ENCODE measurements around the gene PROX1. TPM values are rescaled to one million over a fixed set of nuclear protein-coding genes. Genes with fewer than 3 reads are reported as not detected.

Gene PROX1
- total RNA-seq, 2 donors from 2014 or later, result not detected

- H3K9me3 ChIP-seq (ENCODE audit: control insufficient read depth, low read length, poor library complexity, severe bottlenecking), result no peaks in the 10 kb centered on the region
- no peak for DNase-seq
- peaks cover 29% of the 10 kb centered on the region for H3K27me3 Mint-ChIP-seq
- H3K4me1 Mint-ChIP-seq, result no peaks in the 10 kb centered on the region
- H3K27ac Mint-ChIP-seq, result no peak overlapping the region
- no peak for ATAC-seq
- no peaks in the 10 kb centered on the region for H3K36me3 Mint-ChIP-seq (ENCODE audit: low read depth)
- no peak overlapping the region for H3K4me3 Mint-ChIP-seq
Measured at GRCh38 chr1:214026985-214027384, 39.2 kb downstream of the PROX1 start.

DNA sequence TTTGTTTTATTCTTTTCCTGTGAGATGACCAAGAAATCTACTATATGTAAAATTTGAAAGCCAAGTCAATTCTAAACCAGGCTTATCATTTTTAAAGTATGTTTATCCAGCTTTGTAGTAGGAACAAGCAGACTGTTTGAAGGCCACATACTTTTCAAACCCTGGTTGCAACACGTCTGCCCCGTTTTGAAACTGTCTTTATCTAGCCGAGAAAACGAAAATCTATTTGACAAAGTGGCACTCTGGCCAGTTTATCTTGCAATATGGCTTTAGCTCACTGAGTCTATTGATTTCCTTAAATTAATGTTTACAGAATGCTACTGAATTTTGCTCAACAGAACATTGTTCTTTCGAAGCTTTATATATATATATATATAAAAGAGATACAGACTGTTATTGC, 39.7 kb downstream of the PROX1 start:
- H3K27ac Mint-ChIP-seq, result no peak overlapping the region
- no peak overlapping the region for H3K4me3 Mint-ChIP-seq
- no peaks in the 10 kb centered on the region for H3K36me3 Mint-ChIP-seq (ENCODE audit: low read depth)
- DNase-seq (no peak), ATAC-seq (no peak)
- peaks cover 30% of the 10 kb centered on the region for H3K27me3 Mint-ChIP-seq
- no peaks in the 10 kb centered on the region for H3K9me3 ChIP-seq (ENCODE audit: control insufficient read depth, low read length, poor library complexity, severe bottlenecking)
- no peaks in the 10 kb centered on the region for H3K4me1 Mint-ChIP-seq

DNA sequence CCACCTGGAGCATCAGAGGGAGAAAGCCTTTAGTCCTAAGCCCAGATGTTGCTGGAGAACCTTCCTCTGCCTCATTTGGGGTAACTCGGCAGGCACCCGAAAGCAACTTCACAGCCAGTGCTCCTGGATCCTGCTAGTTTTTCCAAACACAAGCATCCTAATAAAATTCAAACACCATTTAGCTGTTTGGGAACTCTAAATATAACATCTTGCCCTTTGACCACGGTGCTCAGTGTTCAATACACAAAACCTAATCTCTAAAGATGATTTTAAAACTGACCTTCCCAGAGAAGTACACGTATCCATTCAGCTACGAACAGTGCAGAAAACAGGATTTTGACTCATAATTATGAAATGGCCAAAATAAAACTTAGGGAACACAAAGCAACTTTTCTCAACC, 40.3 kb downstream of the PROX1 start:
- H3K4me3 Mint-ChIP-seq, result no peak overlapping the region
- no peak overlapping the region for H3K27ac Mint-ChIP-seq
- no peaks in the 10 kb centered on the region for H3K9me3 ChIP-seq (ENCODE audit: control insufficient read depth, low read length, poor library complexity, severe bottlenecking)
- peaks cover 30% of the 10 kb centered on the region for H3K27me3 Mint-ChIP-seq
- ATAC-seq (no peak), DNase-seq (no peak)
- H3K36me3 Mint-ChIP-seq (ENCODE audit: low read depth), result no peaks in the 10 kb centered on the region
- H3K4me1 Mint-ChIP-seq, result no peaks in the 10 kb centered on the region

GRCh38 chr1:214028649-214029406, 41.1 kb downstream of the PROX1 start:
- no peak for DNase-seq
- no peak for ATAC-seq
- Mint-ChIP-seq H3K27me3 (peaks cover 30% of the 10 kb centered on the region), H3K36me3 (ENCODE audit: low read depth) (no peaks in the 10 kb centered on the region), H3K4me1 (no peaks in the 10 kb centered on the region), H3K4me3 (no peak overlapping the region), H3K27ac (no peak overlapping the region)
- no peaks in the 10 kb centered on the region for H3K9me3 ChIP-seq (ENCODE audit: control insufficient read depth, low read length, poor library complexity, severe bottlenecking)

DNA sequence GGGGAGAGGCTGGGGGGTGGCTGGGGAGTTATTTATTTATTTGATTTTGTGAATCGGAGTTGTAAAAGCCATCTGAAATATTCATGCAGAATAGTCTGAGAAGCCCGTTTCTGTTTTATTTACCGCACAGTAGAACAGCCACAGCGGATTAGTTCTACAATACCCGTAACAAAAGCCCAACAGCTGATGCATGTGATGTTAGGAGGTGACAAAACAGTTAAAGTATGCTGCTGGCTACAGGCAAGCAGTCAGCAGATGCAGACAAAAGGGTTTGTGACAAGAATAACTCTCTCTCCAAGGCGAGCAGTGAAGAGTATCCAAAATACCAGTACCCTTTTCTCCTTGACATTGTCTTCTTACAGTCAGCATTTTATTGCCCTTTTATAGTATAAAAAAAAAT, 42.0 kb downstream of the PROX1 start:
- H3K4me1 Mint-ChIP-seq, result no peaks in the 10 kb centered on the region

DNA sequence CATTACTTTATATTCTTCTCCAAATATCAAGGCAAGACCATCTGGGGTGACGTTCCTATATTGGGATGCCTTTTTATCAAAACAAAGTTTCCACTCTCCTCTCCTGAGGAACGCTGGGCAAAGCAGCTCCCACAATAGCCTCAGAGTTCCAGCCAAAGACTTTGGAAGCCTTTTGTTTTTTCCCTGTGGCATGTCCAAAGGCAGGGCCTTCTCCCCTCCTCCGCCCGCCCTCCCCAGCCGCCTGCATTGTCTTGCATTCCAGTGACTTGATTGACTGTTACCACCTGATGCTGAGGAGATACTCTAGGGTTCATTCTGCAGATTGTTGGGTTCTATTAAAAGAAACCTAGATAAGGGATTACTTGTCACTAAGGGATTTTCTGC, 43.5 kb downstream of the PROX1 start:
- no peaks in the 10 kb centered on the region for H3K4me1 Mint-ChIP-seq
- no peaks in the 10 kb centered on the region for H3K9me3 ChIP-seq (ENCODE audit: control insufficient read depth, low read length, poor library complexity, severe bottlenecking)
- H3K27ac Mint-ChIP-seq, result no peak overlapping the region
- DNase-seq, result no peak
- ATAC-seq, result no peak
- H3K4me3 Mint-ChIP-seq, result no peak overlapping the region
- peaks cover 30% of the 10 kb centered on the region for H3K27me3 Mint-ChIP-seq
- H3K36me3 Mint-ChIP-seq (ENCODE audit: low read depth), result no peaks in the 10 kb centered on the region

More for the DNA sequence above, 42.0 kb downstream of the PROX1 start:
- ATAC-seq, result no peak
- Mint-ChIP-seq H3K27me3 (peaks cover 30% of the 10 kb centered on the region), H3K4me3 (no peak overlapping the region), H3K27ac (no peak overlapping the region), H3K36me3 (ENCODE audit: low read depth) (no peaks in the 10 kb centered on the region)
- no peak for DNase-seq
- no peaks in the 10 kb centered on the region for H3K9me3 ChIP-seq (ENCODE audit: control insufficient read depth, low read length, poor library complexity, severe bottlenecking)

GRCh38 chr1:214037468-214037867, 49.7 kb downstream of the PROX1 start:
- Mint-ChIP-seq H3K27ac (no peak overlapping the region), H3K4me1 (no peaks in the 10 kb centered on the region), H3K4me3 (no peak overlapping the region), H3K27me3 (no peaks in the 10 kb centered on the region), H3K36me3 (ENCODE audit: low read depth) (no peaks in the 10 kb centered on the region)
- DNase-seq (no peak), ATAC-seq (no peak)
- no peaks in the 10 kb centered on the region for H3K9me3 ChIP-seq (ENCODE audit: control insufficient read depth, low read length, poor library complexity, severe bottlenecking)

DNA sequence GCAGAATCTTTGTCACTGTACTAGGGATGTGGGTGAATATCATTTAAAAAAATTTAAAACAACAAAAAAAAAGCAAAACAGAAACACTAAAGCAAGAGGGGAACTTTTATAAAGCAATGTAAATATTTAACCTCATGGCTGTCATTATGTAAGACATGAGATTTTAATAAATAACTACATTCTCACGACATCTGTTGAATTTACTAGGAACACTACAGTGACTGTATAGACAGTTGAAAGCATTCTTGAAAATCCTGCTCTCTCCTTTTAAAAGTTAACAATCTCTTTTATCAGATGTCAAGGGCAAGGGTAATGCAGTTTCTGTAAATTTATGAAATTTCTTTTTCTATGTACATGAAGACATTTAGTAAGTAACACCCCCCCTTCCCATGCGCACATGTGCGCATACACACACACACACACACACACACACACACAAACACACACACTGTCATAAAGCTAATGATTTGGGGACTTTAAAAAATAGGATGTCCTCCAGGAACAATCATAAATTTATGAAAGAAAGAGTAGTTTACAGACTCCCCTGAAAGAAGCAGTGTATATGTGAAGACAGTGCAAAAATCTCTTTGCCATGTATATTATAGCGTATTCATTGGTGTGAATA, 51.7 kb downstream of the PROX1 start:
- Mint-ChIP-seq H3K36me3 (ENCODE audit: low read depth) (no peaks in the 10 kb centered on the region), H3K4me1 (no peaks in the 10 kb centered on the region), H3K4me3 (no peak overlapping the region), H3K27ac (no peak overlapping the region), H3K27me3 (no peaks in the 10 kb centered on the region)
- H3K9me3 ChIP-seq (ENCODE audit: control insufficient read depth, low read length, poor library complexity, severe bottlenecking), result no peaks in the 10 kb centered on the region
- DNase-seq, result no peak
- ATAC-seq, result no peak

GRCh38 chr1:214043167-214043566, 55.4 kb downstream of the PROX1 start:
- no peak for ATAC-seq
- no peaks in the 10 kb centered on the region for H3K9me3 ChIP-seq (ENCODE audit: control insufficient read depth, low read length, poor library complexity, severe bottlenecking)
- no peaks in the 10 kb centered on the region for H3K27me3 Mint-ChIP-seq
- H3K27ac Mint-ChIP-seq, result no peak overlapping the region
- H3K36me3 Mint-ChIP-seq (ENCODE audit: low read depth), result no peaks in the 10 kb centered on the region
- H3K4me1 Mint-ChIP-seq, result no peaks in the 10 kb centered on the region
- no peak for DNase-seq
- H3K4me3 Mint-ChIP-seq, result no peak overlapping the region

- H3K27ac Mint-ChIP-seq, result no peak overlapping the region
- H3K4me1 Mint-ChIP-seq, result no peaks in the 10 kb centered on the region
- no peak for ATAC-seq
- H3K27me3 Mint-ChIP-seq, result no peaks in the 10 kb centered on the region
- H3K36me3 Mint-ChIP-seq (ENCODE audit: low read depth), result no peaks in the 10 kb centered on the region
- no peaks in the 10 kb centered on the region for H3K9me3 ChIP-seq (ENCODE audit: control insufficient read depth, low read length, poor library complexity, severe bottlenecking)
- no peak for DNase-seq
- H3K4me3 Mint-ChIP-seq, result no peak overlapping the region
Measured at GRCh38 chr1:214044438-214045214, 56.9 kb downstream of the PROX1 start.

DNA sequence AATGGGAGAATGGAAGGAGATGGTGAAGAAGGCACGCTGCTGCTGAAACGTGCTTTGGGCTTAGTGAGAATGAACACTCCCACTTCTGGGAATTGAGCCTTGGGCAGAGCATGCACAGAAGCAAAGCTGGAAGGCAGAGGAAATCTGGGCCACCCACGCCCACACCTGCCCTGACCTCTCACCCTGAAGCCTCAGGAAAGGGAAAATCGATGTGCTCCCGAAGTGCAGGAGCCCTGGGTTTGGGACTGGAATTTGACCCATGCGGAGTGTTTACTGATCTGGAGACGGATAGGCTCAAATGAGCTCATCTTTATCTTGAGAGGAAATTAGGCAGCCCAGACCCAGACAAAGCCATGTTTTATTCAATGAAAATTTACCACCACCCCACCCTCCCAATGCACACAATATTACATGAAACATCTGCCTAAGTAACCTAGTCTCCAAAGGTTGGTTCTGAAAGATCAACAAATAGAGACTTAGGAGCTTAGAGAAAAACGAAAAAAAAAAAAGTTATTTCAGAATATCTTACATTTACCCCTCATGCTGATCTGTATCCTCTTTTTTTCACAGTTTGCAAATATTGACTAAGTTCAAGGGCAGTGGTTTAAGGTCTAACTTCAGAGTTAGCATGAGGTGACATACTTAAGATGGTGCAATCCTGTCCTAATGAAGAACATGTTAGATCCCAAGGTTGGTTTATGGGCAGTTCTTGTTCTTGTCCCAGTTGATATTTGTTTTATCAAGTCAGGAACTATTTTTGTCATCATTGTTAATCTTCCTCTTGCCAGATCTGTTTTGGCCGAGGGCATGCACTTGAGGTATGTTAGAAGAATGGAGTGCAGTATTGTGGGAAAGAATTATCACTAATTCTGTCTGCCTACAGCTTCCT, 63.0 kb downstream of the PROX1 start:
- Mint-ChIP-seq H3K4me1 (no peaks in the 10 kb centered on the region), H3K36me3 (ENCODE audit: low read depth) (no peaks in the 10 kb centered on the region), H3K27ac (no peak overlapping the region), H3K27me3 (no peaks in the 10 kb centered on the region), H3K4me3 (no peak overlapping the region)
- DNase-seq, result no peak
- ATAC-seq, result no peak
- H3K9me3 ChIP-seq (ENCODE audit: control insufficient read depth, low read length, poor library complexity, severe bottlenecking), result no peaks in the 10 kb centered on the region

- ATAC-seq (no peak), DNase-seq (no peak)
- H3K36me3 Mint-ChIP-seq (ENCODE audit: low read depth), result no peaks in the 10 kb centered on the region
- H3K27ac Mint-ChIP-seq, result no peak overlapping the region
- H3K27me3 Mint-ChIP-seq, result no peaks in the 10 kb centered on the region
- H3K9me3 ChIP-seq (ENCODE audit: control insufficient read depth, low read length, poor library complexity, severe bottlenecking), result no peaks in the 10 kb centered on the region
- H3K4me1 Mint-ChIP-seq, result no peaks in the 10 kb centered on the region
- H3K4me3 Mint-ChIP-seq, result no peak overlapping the region
Measured at GRCh38 chr1:214051786-214052185, 64.0 kb downstream of the PROX1 start.

- H3K27me3 Mint-ChIP-seq, result no peaks in the 10 kb centered on the region
- ATAC-seq, result no peak
- H3K36me3 Mint-ChIP-seq (ENCODE audit: low read depth), result no peaks in the 10 kb centered on the region
- no peaks in the 10 kb centered on the region for H3K4me1 Mint-ChIP-seq
- no peak overlapping the region for H3K4me3 Mint-ChIP-seq
- no peak overlapping the region for H3K27ac Mint-ChIP-seq
- no peak for DNase-seq
- no peaks in the 10 kb centered on the region for H3K9me3 ChIP-seq (ENCODE audit: control insufficient read depth, low read length, poor library complexity, severe bottlenecking)
Measured at GRCh38 chr1:214058076-214058475, 70.3 kb downstream of the PROX1 start.
